Measurements from ENCODE around the gene COMTD1.

DNA sequence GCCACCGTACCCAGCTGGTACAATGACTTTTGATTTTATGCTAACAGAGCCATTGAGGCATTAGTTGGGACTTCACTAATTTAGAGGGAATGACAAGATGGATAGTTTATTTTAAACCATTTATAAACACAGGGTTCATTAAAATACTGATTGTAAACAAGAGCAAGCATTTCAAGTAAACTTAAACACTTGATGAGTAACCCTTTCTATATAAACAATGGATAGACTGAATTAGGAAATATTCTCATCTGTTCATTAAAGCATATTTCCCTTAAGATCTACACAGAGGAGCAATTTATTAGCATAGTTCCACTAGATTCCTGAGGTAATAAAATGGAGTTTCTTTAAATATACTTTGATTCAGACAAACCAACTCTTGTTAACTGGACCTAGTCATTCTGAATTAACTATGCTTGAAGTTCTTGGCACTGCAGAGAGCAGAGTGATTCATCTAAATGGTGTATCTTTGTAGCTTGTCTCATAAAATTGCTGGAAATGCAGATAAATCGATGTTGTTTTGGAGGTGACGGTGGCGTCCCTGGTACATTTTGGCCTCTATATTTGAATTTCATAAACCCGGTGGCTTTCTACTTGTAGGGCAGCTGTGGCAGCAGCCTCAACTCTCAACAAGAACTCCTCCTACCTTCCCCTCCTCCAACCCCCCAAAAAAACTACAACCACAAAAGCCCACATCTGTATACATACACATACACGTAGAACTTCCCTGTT, 40.6 kb downstream of the COMTD1 start:
- TF ChIP-seq, protein P1, sequence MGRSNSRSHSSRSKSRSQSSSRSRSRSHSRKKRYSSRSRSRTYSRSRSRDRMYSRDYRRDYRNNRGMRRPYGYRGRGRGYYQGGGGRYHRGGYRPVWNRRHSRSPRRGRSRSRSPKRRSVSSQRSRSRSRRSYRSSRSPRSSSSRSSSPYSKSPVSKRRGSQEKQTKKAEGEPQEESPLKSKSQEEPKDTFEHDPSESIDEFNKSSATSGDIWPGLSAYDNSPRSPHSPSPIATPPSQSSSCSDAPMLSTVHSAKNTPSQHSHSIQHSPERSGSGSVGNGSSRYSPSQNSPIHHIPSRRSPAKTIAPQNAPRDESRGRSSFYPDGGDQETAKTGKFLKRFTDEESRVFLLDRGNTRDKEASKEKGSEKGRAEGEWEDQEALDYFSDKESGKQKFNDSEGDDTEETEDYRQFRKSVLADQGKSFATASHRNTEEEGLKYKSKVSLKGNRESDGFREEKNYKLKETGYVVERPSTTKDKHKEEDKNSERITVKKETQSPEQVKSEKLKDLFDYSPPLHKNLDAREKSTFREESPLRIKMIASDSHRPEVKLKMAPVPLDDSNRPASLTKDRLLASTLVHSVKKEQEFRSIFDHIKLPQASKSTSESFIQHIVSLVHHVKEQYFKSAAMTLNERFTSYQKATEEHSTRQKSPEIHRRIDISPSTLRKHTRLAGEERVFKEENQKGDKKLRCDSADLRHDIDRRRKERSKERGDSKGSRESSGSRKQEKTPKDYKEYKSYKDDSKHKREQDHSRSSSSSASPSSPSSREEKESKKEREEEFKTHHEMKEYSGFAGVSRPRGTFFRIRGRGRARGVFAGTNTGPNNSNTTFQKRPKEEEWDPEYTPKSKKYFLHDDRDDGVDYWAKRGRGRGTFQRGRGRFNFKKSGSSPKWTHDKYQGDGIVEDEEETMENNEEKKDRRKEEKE (IDR thresholded peaks at IDR 0.05): no peak
- TF ChIP-seq TARDBP (IDR thresholded peaks at IDR 0.05; ENCODE audit: borderline replicate concordance) (no peak), ETV6 (conservative IDR thresholded peaks at IDR 0.05 in 1 of 2, IDR thresholded peaks at IDR 0.05 in 1 of 2; ENCODE audit: borderline replicate concordance in 1 of 2, low read depth in 1 of 2) (no peak), ZBED1 (IDR thresholded peaks at IDR 0.05; ENCODE audit: borderline replicate concordance) (no peak), GABPA (IDR thresholded peaks at IDR 0.05; ENCODE audit: low read depth) (no peak), ESRRA (IDR thresholded peaks at IDR 0.05; ENCODE audit: low read length) (no peak)
- TF ChIP-seq, protein P2, sequence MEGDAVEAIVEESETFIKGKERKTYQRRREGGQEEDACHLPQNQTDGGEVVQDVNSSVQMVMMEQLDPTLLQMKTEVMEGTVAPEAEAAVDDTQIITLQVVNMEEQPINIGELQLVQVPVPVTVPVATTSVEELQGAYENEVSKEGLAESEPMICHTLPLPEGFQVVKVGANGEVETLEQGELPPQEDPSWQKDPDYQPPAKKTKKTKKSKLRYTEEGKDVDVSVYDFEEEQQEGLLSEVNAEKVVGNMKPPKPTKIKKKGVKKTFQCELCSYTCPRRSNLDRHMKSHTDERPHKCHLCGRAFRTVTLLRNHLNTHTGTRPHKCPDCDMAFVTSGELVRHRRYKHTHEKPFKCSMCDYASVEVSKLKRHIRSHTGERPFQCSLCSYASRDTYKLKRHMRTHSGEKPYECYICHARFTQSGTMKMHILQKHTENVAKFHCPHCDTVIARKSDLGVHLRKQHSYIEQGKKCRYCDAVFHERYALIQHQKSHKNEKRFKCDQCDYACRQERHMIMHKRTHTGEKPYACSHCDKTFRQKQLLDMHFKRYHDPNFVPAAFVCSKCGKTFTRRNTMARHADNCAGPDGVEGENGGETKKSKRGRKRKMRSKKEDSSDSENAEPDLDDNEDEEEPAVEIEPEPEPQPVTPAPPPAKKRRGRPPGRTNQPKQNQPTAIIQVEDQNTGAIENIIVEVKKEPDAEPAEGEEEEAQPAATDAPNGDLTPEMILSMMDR (IDR thresholded peaks at IDR 0.05 in 2 of 3, conservative IDR thresholded peaks at IDR 0.05 in 1 of 3; ENCODE audit: control insufficient read depth in 2 of 3, extremely low read depth in 1 of 3, insufficient read depth in 1 of 3, low read depth in 3 of 3, low read length in 3 of 3): no peak
- TF ChIP-seq, protein P3, sequence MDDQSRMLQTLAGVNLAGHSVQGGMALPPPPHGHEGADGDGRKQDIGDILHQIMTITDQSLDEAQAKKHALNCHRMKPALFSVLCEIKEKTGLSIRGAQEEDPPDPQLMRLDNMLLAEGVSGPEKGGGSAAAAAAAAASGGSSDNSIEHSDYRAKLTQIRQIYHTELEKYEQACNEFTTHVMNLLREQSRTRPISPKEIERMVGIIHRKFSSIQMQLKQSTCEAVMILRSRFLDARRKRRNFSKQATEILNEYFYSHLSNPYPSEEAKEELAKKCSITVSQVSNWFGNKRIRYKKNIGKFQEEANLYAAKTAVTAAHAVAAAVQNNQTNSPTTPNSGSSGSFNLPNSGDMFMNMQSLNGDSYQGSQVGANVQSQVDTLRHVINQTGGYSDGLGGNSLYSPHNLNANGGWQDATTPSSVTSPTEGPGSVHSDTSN (IDR thresholded peaks at IDR 0.05; ENCODE audit: insufficient replicate concordance, low read depth, low read length): no peak
- TF ChIP-seq, protein P4, sequence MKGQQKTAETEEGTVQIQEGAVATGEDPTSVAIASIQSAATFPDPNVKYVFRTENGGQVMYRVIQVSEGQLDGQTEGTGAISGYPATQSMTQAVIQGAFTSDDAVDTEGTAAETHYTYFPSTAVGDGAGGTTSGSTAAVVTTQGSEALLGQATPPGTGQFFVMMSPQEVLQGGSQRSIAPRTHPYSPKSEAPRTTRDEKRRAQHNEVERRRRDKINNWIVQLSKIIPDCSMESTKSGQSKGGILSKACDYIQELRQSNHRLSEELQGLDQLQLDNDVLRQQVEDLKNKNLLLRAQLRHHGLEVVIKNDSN (IDR thresholded peaks at IDR 0.05; ENCODE audit: borderline replicate concordance, extremely low read length, insufficient read depth, low read depth, low read length): no peak

All from GM12878 (cell line).